Suprapubic skin (tissue), 4 donors: Measurements from ENCODE around the gene RSPO3. TPM values are rescaled to one million over a fixed set of nuclear protein-coding genes. Genes with fewer than 3 reads are reported as not detected.
A peak's percentile ranks its signal among the peaks of the same experiment; 100 is the strongest.

Experiments
- DNase-seq, 2 donors: peaks; one replicate each; pipeline ENCODE4 v3.0.0-alpha.2; 2019; ENCODE audit warnings: low spot score in 2 of 2
- H3K27ac ChIP-seq: fragments of 200-600 bp; sonication (generic); one replicate; pipeline ENCODE4 v1.5.1; 2019
- H3K27me3 ChIP-seq: fragments of 200-600 bp; sonication (generic); one replicate; pipeline ENCODE4 v1.5.1; 2019
- H3K36me3 ChIP-seq: fragments of 200-600 bp; sonication (generic); one replicate; pipeline ENCODE4 v1.5.1; 2019
- H3K4me1 ChIP-seq: fragments of 200-600 bp; sonication (generic); one replicate; pipeline ENCODE4 v1.5.1; 2019
- H3K4me3 ChIP-seq: fragments of 200-600 bp; sonication (generic); one replicate; pipeline ENCODE4 v1.5.1; 2019; ENCODE audit warnings: mild to moderate bottlenecking
- H3K9me3 ChIP-seq: fragments of 200-600 bp; sonication (generic); one replicate; pipeline ENCODE4 v1.5.1; 2019
- CTCF ChIP-seq, 2 donors: fragments of 200-600 bp in 1 of 2; fragments of 450-650 bp in 1 of 2; sonication (generic) in 1 of 2; IDR thresholded peaks; one replicate each; pipeline ENCODE4 v1.5.1; 2016 to 2019; ENCODE audit warnings: antibody characterized with exemption in 2 of 2, mild to moderate bottlenecking in 1 of 2, moderate library complexity in 1 of 2
- EP300 ChIP-seq: sonication (generic); formaldehyde crosslinking; IDR thresholded peaks from one replicate; pipeline ENCODE4 v1.6.1; 2017; ENCODE audit warnings: antibody characterized with exemption
- POLR2A ChIP-seq, 2 donors: fragments of 450-650 bp; IDR thresholded peaks; one replicate each; pipeline ENCODE4 v1.6.1; 2017; ENCODE audit warnings: antibody characterized with exemption in 2 of 2, mild to moderate bottlenecking in 2 of 2, moderate library complexity in 2 of 2
- POLR2AphosphoS5 ChIP-seq, 3 donors: sonication (generic); formaldehyde crosslinking; IDR thresholded peaks; one replicate each; pipeline ENCODE4 v1.6.1; 2017; ENCODE audit warnings: antibody characterized with exemption in 3 of 3
- WGBS: methylation state at CpG from one replicate; pipeline ENCODE4 v1.1.5; 2018; 5-methylcytosine and 5-hydroxymethylcytosine counted together
- total RNA-seq, 4 donors: library from RNA; depleted of rRNA; stranded (reverse); fragments of >200 nt; gene quantifications; one replicate each; pipeline ENCODE4 v1.1.0, GENCODE V29; 2016

RSPO3 gene
- 1 to 10 TPM in 2 of 4 donors, under 1 TPM in 2; 0.39 to 3.2 (median 1.1) TPM for total RNA-seq

GRCh38 chr6:127118298-127119101 lies at the start of gene RSPO3:
Gene RSPO3, plus strand, starts transcription at chr6:127118671. Its CDS starts 522 bp downstream, at chr6:127119193.
- H3K4me3 ChIP-seq = peak within 1 kb of the TSS; percentile 62
- peak in 1 of 2 donors; percentile 71 for DNase-seq
- peaks cover 33% of the 10 kb centered on the region for H3K4me1 ChIP-seq
- no peaks in the 10 kb centered on the region for H3K9me3 ChIP-seq
- H3K27ac ChIP-seq = peak within 1 kb of the TSS; percentile 46
- H3K27me3 ChIP-seq = peaks cover 57% of the 10 kb centered on the region
- TF ChIP-seq POLR2A (IDR thresholded peaks at IDR 0.05) (no peak), POLR2AphosphoS5 (IDR thresholded peaks at IDR 0.05) (no peak), CTCF (IDR thresholded peaks at IDR 0.05) (no peak), EP300 (no peak)
- under 1% methylated on average over 60 of the region's 63 CpGs for WGBS
- H3K36me3 ChIP-seq = no peaks in the 10 kb centered on the region

GRCh38 chr6:127069659-127070279 lies 48.7 kb upstream of the RSPO3 start:
- H3K27ac ChIP-seq = no peak overlapping the region
- TF ChIP-seq POLR2AphosphoS5 (IDR thresholded peaks at IDR 0.05) = no peak
- TF ChIP-seq EP300 = no peak
- no peak for TF ChIP-seq CTCF (IDR thresholded peaks at IDR 0.05)
- no peak for TF ChIP-seq POLR2A (IDR thresholded peaks at IDR 0.05)
- no peaks in the 10 kb centered on the region for H3K4me1 ChIP-seq
- H3K27me3 ChIP-seq = no peaks in the 10 kb centered on the region
- no peak for DNase-seq
- no peaks in the 10 kb centered on the region for H3K36me3 ChIP-seq
- WGBS = 61% methylated on average over 3 of the region's 3 CpGs
- H3K4me3 ChIP-seq = no peak overlapping the region
- H3K9me3 ChIP-seq = no peaks in the 10 kb centered on the region

- H3K27me3 ChIP-seq = no peaks in the 10 kb centered on the region
- no peak for TF ChIP-seq CTCF (IDR thresholded peaks at IDR 0.05)
- TF ChIP-seq EP300 = no peak
- no peak for TF ChIP-seq POLR2A (IDR thresholded peaks at IDR 0.05)
- TF ChIP-seq POLR2AphosphoS5 (IDR thresholded peaks at IDR 0.05) = no peak
- H3K27ac ChIP-seq = no peak overlapping the region
- WGBS = 71% methylated on average over 1 of the region's 1 CpG
- no peak for DNase-seq
- H3K4me3 ChIP-seq = no peak overlapping the region
- no peaks in the 10 kb centered on the region for H3K4me1 ChIP-seq
- no peaks in the 10 kb centered on the region for H3K9me3 ChIP-seq
- no peaks in the 10 kb centered on the region for H3K36me3 ChIP-seq
Measured at GRCh38 chr6:127073222-127073621, 45.2 kb upstream of the RSPO3 start.

GRCh38 chr6:127076466-127076865 lies 42.0 kb upstream of the RSPO3 start:
- DNase-seq = no peak
- no peaks in the 10 kb centered on the region for H3K4me1 ChIP-seq
- whole genome bisulfite sequencing = 52% methylated on average over 4 of the region's 4 CpGs
- H3K4me3 ChIP-seq = no peak overlapping the region
- H3K27ac ChIP-seq = no peak overlapping the region
- no peaks in the 10 kb centered on the region for H3K36me3 ChIP-seq
- no peaks in the 10 kb centered on the region for H3K9me3 ChIP-seq
- TF ChIP-seq CTCF (IDR thresholded peaks at IDR 0.05) = no peak
- TF ChIP-seq POLR2A (IDR thresholded peaks at IDR 0.05) = no peak
- TF ChIP-seq EP300 = no peak
- no peak for TF ChIP-seq POLR2AphosphoS5 (IDR thresholded peaks at IDR 0.05)
- no peaks in the 10 kb centered on the region for H3K27me3 ChIP-seq

GRCh38 chr6:127077886-127078285 lies 40.6 kb upstream of the RSPO3 start:
- Histone ChIP-seq H3K27me3 (no peaks in the 10 kb centered on the region), H3K4me3 (no peak overlapping the region), H3K9me3 (no peaks in the 10 kb centered on the region), H3K36me3 (no peaks in the 10 kb centered on the region), H3K4me1 (no peaks in the 10 kb centered on the region), H3K27ac (no peak overlapping the region)
- WGBS = 73% methylated on average over 2 of the region's 2 CpGs
- DNase-seq = no peak
- TF ChIP-seq EP300 (no peak), POLR2AphosphoS5 (IDR thresholded peaks at IDR 0.05) (no peak), CTCF (IDR thresholded peaks at IDR 0.05) (no peak), POLR2A (IDR thresholded peaks at IDR 0.05) (no peak)
